Smooth muscle cell (in vitro differentiated cells): Measurements from ENCODE around the gene DCC. TPM values are rescaled to one million over a fixed set of nuclear protein-coding genes. Genes with fewer than 3 reads are reported as not detected.

ENCODE experiments used
- DNase-seq: peaks from one replicate; lab custom pipeline; 2025; ENCODE audit not compliant: unreplicated experiment; lab: John Stamatoyannopoulos, UW
- H2AFZ ChIP-seq: fragments of 200-600 bp; sonication (generic); 2 replicates; pipeline ENCODE4 v1.6.0; 2016; ENCODE audit warnings: antibody characterized with exemption, low read depth, mild to moderate bottlenecking
- H3F3A ChIP-seq: fragments of 200-600 bp; sonication (generic); 2 replicates; pipeline ENCODE4 v1.6.0; 2017; ENCODE audit warnings: antibody characterized with exemption, low read depth
- H3K27ac ChIP-seq: fragments of 200-600 bp; sonication (generic); 2 replicates; pipeline ENCODE4 v1.5.1; 2016; ENCODE audit warnings: low read depth, mild to moderate bottlenecking
- H3K27me3 ChIP-seq: fragments of 200-600 bp; sonication (generic); 2 replicates; pipeline ENCODE4 v1.6.1; 2016; ENCODE audit warnings: low read depth, mild to moderate bottlenecking
- H3K36me3 ChIP-seq: fragments of 200-600 bp; sonication (generic); 2 replicates; pipeline ENCODE4 v1.5.1; 2016; ENCODE audit warnings: low read depth
- H3K4me1 ChIP-seq: fragments of 200-600 bp; sonication (generic); 2 replicates; pipeline ENCODE4 v1.5.1; 2016; ENCODE audit warnings: low read depth
- H3K4me2 ChIP-seq: fragments of 200-600 bp; sonication (generic); 2 replicates; pipeline ENCODE4 v1.6.0; 2016; ENCODE audit warnings: mild to moderate bottlenecking
- H3K4me3 ChIP-seq: fragments of 200-600 bp; sonication (generic); 2 replicates; pipeline ENCODE4 v1.5.1; 2016; ENCODE audit warnings: mild to moderate bottlenecking
- H3K79me2 ChIP-seq: fragments of 200-600 bp; sonication (generic); 2 replicates; pipeline ENCODE4 v1.6.0; 2016; ENCODE audit warnings: low read depth, mild to moderate bottlenecking
- H3K9ac ChIP-seq: fragments of 200-600 bp; sonication (generic); 2 replicates; pipeline ENCODE4 v1.6.0; 2016; ENCODE audit warnings: low read depth
- H3K9me3 ChIP-seq: fragments of 200-600 bp; sonication (generic); replicated peaks from 2 replicates; pipeline ENCODE4 v1.5.1; 2016; ENCODE audit warnings: low read depth
- H4K20me1 ChIP-seq: fragments of 200-600 bp; sonication (generic); 2 replicates; pipeline ENCODE4 v1.6.0; 2016; ENCODE audit warnings: low read depth
- WGBS: methylation state at CpG from one replicate; pipeline ENCODE4 v1.1.7; 2016; ENCODE audit warnings: low lambda C conversion rate; 5-methylcytosine and 5-hydroxymethylcytosine counted together
- polyA plus RNA-seq: library from polyadenylated mRNA; unstranded; fragments of >200 nt; fragmentation: Nextera tagmentation; extraction: Ambion mirVana; gene quantifications from 2 replicates; pipeline ENCODE4 v1.2.1, GENCODE V29; 2016
- total RNA-seq: library from RNA; depleted of rRNA; stranded (reverse); fragments of >200 nt; gene quantifications from 2 replicates; pipeline ENCODE4 v1.2.3, GENCODE V29; 2014
- TF ChIP-seq, protein P1 (sequence below): fragments of 200-600 bp; sonication (generic); IDR thresholded peaks from 2 replicates; pipeline ENCODE4 v1.5.1; 2017; ENCODE audit warnings: borderline replicate concordance, mild to moderate bottlenecking, antibody characterized with exemption; ENCODE audit not compliant: insufficient read depth, poor library complexity, severe bottlenecking

Gene DCC
- total and polyA plus RNA-seq, 2 experiments from 2014 or later, result not detected

DNA sequence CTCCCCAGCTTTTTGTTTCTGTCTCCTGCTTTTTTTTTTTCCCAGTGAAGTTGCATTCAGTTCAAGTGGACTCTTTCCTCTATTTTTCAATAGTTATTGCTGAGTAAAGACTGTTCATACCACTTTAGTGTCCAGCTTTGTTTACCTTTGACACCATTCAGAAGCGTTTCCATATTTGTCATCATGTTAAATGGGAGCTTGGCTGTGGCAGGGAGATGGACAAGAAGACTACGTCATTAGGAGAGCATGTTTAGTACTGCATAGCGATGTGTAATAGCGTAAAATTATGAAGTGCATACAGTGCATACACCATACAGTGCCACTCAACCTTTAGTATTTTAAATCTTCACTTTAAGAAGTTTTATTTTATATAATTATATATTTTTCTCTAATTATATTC lies 655.9 kb downstream of the DCC start:
- no peaks in the 10 kb centered on the region for H4K20me1 ChIP-seq
- no peaks in the 10 kb centered on the region for H3K9me3 ChIP-seq
- H3K36me3 ChIP-seq, result no peaks in the 10 kb centered on the region
- H3K27ac ChIP-seq, result no peak overlapping the region
- no peaks in the 10 kb centered on the region for H3K79me2 ChIP-seq
- no peaks in the 10 kb centered on the region for H3F3A ChIP-seq
- no peak for DNase-seq
- H3K9ac ChIP-seq, result no peak overlapping the region
- H3K4me1 ChIP-seq, result no peaks in the 10 kb centered on the region
- H3K27me3 ChIP-seq, result no peaks in the 10 kb centered on the region
- WGBS, result 92% methylated on average over 4 of the region's 4 CpGs
- no peak overlapping the region for H3K4me2 ChIP-seq
- H3K4me3 ChIP-seq, result no peak overlapping the region
- TF ChIP-seq, protein P1, sequence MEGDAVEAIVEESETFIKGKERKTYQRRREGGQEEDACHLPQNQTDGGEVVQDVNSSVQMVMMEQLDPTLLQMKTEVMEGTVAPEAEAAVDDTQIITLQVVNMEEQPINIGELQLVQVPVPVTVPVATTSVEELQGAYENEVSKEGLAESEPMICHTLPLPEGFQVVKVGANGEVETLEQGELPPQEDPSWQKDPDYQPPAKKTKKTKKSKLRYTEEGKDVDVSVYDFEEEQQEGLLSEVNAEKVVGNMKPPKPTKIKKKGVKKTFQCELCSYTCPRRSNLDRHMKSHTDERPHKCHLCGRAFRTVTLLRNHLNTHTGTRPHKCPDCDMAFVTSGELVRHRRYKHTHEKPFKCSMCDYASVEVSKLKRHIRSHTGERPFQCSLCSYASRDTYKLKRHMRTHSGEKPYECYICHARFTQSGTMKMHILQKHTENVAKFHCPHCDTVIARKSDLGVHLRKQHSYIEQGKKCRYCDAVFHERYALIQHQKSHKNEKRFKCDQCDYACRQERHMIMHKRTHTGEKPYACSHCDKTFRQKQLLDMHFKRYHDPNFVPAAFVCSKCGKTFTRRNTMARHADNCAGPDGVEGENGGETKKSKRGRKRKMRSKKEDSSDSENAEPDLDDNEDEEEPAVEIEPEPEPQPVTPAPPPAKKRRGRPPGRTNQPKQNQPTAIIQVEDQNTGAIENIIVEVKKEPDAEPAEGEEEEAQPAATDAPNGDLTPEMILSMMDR, result no peak
- no peak overlapping the region for H2AFZ ChIP-seq

DNA sequence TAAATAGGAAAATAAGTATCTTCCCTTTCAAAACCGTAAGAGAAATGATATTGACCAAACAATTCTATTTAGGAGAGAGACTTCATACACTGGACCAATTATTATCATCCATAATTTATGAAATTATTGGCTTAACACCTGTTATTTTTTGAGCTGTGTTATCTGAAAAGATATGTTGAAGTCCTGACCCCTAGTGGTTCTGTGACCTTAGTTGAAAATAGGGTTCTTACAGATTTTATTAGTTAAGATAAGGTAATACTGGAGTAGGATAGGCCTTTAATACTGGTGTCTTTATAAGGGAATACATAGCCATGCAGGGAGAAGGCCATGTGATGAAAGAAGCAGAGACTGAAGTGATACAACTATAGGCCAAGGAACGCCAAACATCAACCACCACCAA lies 659.6 kb downstream of the DCC start:
- TF ChIP-seq, protein P1, result no peak
- Histone ChIP-seq H3K4me3 (no peak overlapping the region), H4K20me1 (no peaks in the 10 kb centered on the region), H3K9me3 (no peaks in the 10 kb centered on the region), H3K36me3 (no peaks in the 10 kb centered on the region), H3K4me2 (no peak overlapping the region), H3K27ac (no peak overlapping the region), H3F3A (no peaks in the 10 kb centered on the region), H3K79me2 (no peaks in the 10 kb centered on the region), H3K4me1 (no peaks in the 10 kb centered on the region), H3K27me3 (peaks cover 9% of the 10 kb centered on the region), H3K9ac (no peak overlapping the region), H2AFZ (no peak overlapping the region)
- WGBS, result 81% methylated on average over 2 of the region's 2 CpGs
- no peak for DNase-seq

DNA sequence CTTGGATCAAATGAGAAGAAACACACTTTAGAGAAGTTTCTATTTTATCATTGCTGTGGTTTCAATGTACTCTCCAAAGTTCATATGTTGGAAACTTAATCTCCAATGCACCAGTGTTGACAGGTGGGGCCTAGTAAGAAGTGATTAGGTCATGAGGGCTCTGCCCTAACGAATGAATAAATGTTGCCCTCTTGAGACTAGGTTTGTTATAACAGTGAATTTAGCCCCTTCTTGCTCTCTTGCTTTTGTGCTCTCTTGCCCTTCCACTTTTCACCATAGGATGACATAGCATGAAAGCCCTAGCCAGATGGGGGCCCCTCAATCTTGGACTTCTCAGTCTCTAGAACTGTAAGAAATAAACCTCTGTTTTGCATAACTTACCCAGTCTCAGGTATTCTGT lies 664.8 kb downstream of the DCC start:
- DNase-seq, result no peak
- Histone ChIP-seq H2AFZ (no peak overlapping the region), H3K27ac (no peak overlapping the region), H3K79me2 (no peaks in the 10 kb centered on the region), H3K4me3 (no peak overlapping the region), H3K27me3 (peaks cover 9% of the 10 kb centered on the region), H3K4me1 (no peaks in the 10 kb centered on the region), H3K4me2 (no peak overlapping the region), H3K36me3 (no peaks in the 10 kb centered on the region), H4K20me1 (no peaks in the 10 kb centered on the region), H3K9ac (no peak overlapping the region), H3F3A (no peaks in the 10 kb centered on the region), H3K9me3 (no peaks in the 10 kb centered on the region)
- TF ChIP-seq, protein P1, result no peak
- 10% methylated on average over 1 of the region's 1 CpG for WGBS

DNA sequence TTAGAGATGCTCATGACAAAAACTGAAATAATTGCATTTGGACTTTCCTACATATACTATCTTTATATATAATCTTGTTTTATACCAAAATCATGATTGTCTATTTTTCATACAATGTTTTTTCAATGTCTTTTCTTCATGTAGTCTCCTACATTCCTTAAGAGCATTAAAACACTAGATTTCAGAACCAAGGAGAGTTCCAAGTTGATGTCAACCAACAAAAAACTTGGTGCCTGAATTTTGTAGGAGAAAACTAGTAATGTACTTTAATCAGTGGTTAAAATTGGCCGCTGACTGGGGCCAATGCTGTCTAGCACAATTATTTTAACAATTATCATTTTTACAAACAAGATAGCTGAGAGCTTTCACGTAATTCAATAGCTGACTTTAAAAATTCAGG lies 678.8 kb downstream of the DCC start:
- DNase-seq, result no peak
- no peak overlapping the region for H2AFZ ChIP-seq
- no peaks in the 10 kb centered on the region for H3K9me3 ChIP-seq
- H3K27ac ChIP-seq, result no peak overlapping the region
- H3K36me3 ChIP-seq, result no peaks in the 10 kb centered on the region
- H3K9ac ChIP-seq, result no peak overlapping the region
- TF ChIP-seq, protein P1, result no peak
- H3F3A ChIP-seq, result no peaks in the 10 kb centered on the region
- H3K4me3 ChIP-seq, result no peak overlapping the region
- no peaks in the 10 kb centered on the region for H4K20me1 ChIP-seq
- no peaks in the 10 kb centered on the region for H3K79me2 ChIP-seq
- H3K4me2 ChIP-seq, result no peak overlapping the region
- H3K27me3 ChIP-seq, result no peaks in the 10 kb centered on the region
- 71% methylated on average over 2 of the region's 2 CpGs for WGBS
- no peaks in the 10 kb centered on the region for H3K4me1 ChIP-seq
